ENCODE measurements around the gene TNFSF13.

The TNFSF13 gene

GRCh38 chr17:7558544-7559319, at the start of gene TNFSF13:
Gene TNFSF13, plus strand, starts transcription at chr17:7558750. Its CDS starts 290 bp downstream, at chr17:7559040.
- no peak for DNase-seq (ENCODE audit: low read depth)

GRCh38 chr17:7508846-7509245, 49.7 kb upstream of the TNFSF13 start:
- no peak for DNase-seq (ENCODE audit: low read depth)

- no peak for DNase-seq (ENCODE audit: low read depth)
These were observed 48.6 kb upstream of the TNFSF13 start for GRCh38 chr17:7509937-7510336.

DNA sequence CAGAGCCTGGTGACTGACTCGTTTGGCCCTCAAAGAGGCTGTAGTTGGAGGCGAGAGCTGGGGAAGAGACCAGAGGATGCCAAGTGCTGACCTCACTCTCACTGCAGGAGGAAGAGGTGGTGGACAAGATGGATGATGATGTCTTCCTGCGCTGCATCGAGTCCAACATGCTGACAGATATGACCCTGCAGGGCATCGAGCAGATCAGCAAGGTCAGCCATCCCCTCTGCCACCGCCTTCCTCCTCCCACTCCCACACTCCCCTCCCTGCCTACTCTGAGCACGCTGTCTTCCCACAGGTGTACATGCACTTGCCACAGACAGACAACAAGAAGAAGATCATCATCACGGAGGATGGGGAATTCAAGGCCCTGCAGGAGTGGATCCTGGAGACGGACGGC, 47.4 kb upstream of the TNFSF13 start:
- no peak for DNase-seq (ENCODE audit: low read depth)

GRCh38 chr17:7512105-7512504, 46.4 kb upstream of the TNFSF13 start:
- DNase-seq (ENCODE audit: low read depth) = no peak

DNA sequence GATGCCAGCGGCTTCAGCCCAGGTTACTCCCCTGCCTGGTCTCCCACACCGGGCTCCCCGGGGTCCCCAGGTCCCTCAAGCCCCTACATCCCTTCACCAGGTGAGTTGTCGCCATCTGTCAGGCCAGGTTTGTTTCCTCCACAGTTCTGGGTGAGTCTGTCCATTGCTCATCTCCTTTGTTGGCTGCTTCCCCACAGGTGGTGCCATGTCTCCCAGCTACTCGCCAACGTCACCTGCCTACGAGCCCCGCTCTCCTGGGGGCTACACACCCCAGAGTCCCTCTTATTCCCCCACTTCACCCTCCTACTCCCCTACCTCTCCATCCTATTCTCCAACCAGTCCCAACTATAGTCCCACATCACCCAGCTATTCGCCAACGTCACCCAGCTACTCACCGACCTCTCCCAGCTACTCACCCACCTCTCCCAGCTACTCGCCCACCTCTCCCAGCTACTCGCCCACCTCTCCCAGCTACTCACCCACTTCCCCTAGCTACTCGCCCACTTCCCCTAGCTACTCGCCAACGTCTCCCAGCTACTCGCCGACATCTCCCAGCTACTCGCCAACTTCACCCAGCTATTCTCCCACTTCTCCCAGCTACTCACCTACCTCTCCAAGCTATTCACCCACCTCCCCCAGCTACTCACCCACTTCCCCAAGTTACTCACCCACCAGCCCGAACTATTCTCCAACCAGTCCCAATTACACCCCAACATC, 45.6 kb upstream of the TNFSF13 start:
- DNase-seq (ENCODE audit: low read depth) = no peak

- no peak for DNase-seq (ENCODE audit: low read depth)
These were observed 44.6 kb upstream of the TNFSF13 start for GRCh38 chr17:7513850-7514419.

DNA sequence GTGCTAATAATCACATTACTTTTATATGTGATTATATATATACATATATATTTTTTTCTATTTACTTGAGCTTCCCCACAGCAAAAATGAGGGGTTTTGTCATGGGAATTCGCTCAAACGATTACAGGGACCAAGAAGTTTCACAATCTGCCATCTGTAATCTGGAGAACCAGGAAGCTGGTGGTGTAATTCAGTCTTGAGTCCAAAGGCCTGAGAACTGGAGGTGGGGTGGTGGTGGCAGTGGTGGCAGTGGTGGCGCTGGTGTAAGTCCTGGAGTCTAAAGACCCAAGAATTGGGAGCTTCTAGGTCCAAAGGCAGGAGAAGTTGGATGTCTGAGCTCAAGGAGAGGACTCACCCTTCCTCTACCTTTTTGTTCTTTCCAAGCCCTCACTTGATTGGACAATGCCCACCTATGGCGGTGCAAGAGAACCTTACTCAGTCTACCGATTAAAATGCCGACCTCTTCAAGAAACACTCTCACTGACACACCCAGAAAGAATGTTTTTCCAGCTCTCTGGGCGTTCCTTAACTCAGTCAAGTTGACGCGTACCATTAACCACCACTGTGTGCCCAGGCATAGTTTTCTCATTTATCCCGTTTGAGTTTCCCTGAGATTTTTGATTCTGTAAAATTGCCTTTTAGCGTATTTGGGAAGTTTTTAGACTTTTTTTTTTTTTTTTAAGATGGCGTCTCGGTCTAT, 42.5 kb upstream of the TNFSF13 start:
- peak; percentile 9 for DNase-seq (ENCODE audit: low read depth)

GRCh38 chr17:7523033-7523432, 35.5 kb upstream of the TNFSF13 start:
- peak; percentile 24 for DNase-seq (ENCODE audit: low read depth)

DNA sequence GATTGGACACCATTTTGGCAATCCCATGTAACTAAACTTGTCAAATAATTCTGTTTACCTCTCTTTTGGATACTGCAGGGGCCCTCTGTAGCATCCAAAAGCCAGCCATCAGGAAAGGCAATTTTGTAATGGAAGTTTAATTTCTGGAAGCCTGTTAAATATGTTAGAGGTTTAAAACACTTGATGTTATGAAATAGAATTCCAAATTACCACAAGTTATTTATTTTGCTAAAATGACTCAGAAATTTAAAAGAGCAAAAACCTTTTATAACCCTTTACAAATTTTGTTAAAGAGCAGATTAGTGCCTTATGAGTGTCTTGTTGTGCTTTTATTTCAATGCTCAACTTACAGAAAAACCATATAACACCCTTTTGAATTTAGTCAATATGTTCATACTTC, 29.7 kb upstream of the TNFSF13 start:
- DNase-seq (ENCODE audit: low read depth) = no peak

DNA sequence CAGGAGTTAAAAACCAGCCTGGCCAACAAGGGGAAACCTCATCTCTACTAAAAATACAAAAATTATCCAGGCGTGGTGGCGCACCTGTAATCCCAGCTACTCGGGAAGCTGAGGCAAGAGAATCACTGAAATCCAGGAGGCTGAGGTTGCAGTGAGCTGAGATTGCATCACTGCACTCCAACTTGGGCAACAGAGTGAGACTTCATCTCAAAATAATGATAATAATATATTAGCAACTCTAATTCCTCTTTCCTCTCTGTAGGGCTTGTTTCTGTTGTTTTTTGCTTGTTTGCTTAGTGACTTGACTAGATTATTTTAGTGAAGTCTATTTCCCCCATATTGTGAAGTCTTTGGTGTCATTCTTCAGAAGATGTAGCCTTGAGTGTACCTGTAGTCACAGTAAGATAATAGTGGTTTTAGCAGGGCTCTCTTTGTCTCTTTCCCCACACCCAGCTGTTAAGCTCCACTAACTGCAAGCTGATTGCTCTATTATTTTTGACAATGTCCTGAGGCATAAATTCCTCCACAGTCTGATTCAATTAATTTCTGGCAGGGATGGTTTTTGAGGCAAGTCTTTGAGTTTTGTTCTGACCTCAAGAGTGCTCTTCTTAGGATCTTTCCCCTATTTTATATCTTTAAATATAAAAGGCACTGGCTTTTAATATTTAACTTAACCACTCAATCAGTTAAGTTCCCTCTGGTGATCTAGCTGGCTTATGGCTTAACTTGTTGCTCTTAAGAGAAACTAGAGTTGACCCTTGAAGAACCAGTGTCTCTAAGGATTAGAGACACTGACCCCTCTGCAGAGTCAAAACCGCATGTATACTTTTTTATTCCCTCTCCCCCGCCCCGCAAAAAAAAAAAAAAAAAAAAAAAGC, 28.3 kb upstream of the TNFSF13 start:
- no peak for DNase-seq (ENCODE audit: low read depth)

GRCh38 chr17:7538050-7538449, 20.5 kb upstream of the TNFSF13 start:
- no peak for DNase-seq (ENCODE audit: low read depth)

- DNase-seq (ENCODE audit: low read depth) = peak; percentile 12
These were observed 19.5 kb upstream of the TNFSF13 start for GRCh38 chr17:7538891-7539545.

DNA sequence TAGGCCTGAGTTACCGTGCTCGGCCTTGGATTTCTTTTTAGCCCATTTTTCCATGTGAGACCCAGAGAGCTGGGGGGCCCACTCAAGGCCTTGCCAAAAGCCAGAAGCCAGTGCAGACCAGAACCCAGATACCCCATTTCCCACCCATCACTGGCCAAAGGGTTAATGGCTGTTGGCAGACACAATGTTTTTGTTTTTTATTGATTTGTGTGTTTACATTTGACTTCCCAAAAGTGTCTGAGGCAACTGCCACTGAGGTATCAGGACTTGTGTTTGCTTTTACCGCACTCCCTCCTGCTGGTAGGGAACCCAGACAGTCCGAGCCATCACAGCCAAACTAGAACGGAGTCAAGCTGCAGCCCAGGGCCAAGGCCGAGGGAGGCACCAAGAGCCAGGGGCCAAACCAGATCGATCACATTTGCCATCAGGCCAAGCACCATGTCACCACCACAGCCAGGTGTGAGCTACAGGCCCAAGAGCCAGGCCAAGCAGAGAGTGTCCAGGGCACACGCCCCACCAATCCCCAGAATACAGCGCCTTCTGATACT, 17.4 kb upstream of the TNFSF13 start:
- DNase-seq (ENCODE audit: low read depth) = no peak

GRCh38 chr17:7544911-7545310, 13.6 kb upstream of the TNFSF13 start:
- DNase-seq (ENCODE audit: low read depth) = no peak

GRCh38 chr17:7548585-7549400, 9.8 kb upstream of the TNFSF13 start, which contains the start of gene TNFSF12:
Gene TNFSF12, plus strand, starts transcription at chr17:7549058. Its CDS starts 96 bp downstream, at chr17:7549154.
- no peak for DNase-seq (ENCODE audit: low read depth)

- no peak for DNase-seq (ENCODE audit: low read depth)
These were observed 9.0 kb upstream of the TNFSF13 start for GRCh38 chr17:7549401-7550055.

- DNase-seq (ENCODE audit: low read depth) = no peak
These were observed 8.2 kb upstream of the TNFSF13 start for GRCh38 chr17:7550344-7550743.

- no peak for DNase-seq (ENCODE audit: low read depth)
These were observed 7.2 kb upstream of the TNFSF13 start for GRCh38 chr17:7551396-7551795.

All from amniotic epithelial cell (primary cell).